T-helper 2 cell treated with Interferon-gamma antibody and Interleukin-4, amounts not matched to agents 5 μg/mL and 100 μg/mL, for 36 hours (primary cell): ENCODE data around the gene NTNG2.

ENCODE experiments used
- DNase-seq: peaks from one replicate; pipeline ENCODE4 v3.0.0; 2021; ENCODE audit warnings: low spot score
- H3K27ac Mint-ChIP-seq: one replicate; pipeline ENCODE4 v1.8.0; 2021; ENCODE audit warnings: mild to moderate bottlenecking, mixed read lengths
- H3K27me3 Mint-ChIP-seq: one replicate; pipeline ENCODE4 v1.8.0; 2021; ENCODE audit warnings: low read depth, mixed read lengths
- H3K36me3 Mint-ChIP-seq: one replicate; pipeline ENCODE4 v1.8.0; 2021; ENCODE audit warnings: low read depth, mixed read lengths
- H3K4me1 Mint-ChIP-seq: one replicate; pipeline ENCODE4 v1.8.0; 2021; ENCODE audit warnings: low read depth, mixed read lengths
- H3K4me3 Mint-ChIP-seq: one replicate; pipeline ENCODE4 v1.8.0; 2022; ENCODE audit warnings: mild to moderate bottlenecking, moderate library complexity, mixed read lengths
- H3K9me3 Mint-ChIP-seq: one replicate; pipeline ENCODE4 v1.8.0; 2021; ENCODE audit warnings: mixed read lengths

Gene NTNG2

DNA sequence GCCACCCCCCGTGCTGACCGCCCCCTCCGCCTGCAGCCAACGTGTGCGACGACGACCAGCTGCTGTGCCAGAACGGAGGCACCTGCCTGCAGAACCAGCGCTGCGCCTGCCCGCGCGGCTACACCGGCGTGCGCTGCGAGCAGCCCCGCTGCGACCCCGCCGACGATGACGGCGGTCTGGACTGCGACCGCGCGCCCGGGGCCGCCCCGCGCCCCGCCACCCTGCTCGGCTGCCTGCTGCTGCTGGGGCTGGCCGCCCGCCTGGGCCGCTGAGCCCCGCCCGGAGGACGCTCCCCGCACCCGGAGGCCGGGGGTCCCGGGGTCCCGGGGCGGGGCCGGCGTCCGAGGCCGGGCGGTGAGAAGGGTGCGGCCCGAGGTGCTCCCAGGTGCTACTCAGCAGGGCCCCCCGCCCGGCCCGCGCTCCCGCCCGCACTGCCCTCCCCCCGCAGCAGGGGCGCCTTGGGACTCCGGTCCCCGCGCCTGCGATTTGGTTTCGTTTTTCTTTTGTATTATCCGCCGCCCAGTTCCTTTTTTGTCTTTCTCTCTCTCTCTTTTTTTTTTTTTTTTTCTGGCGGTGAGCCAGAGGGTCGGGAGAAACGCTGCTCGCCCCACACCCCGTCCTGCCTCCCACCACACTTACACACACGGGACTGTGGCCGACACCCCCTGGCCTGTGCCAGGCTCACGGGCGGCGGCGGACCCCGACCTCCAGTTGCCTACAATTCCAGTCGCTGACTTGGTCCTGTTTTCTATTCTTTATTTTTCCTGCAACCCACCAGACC, 80.2 kb downstream of the NTNG2 start:
- Mint-ChIP-seq H3K27ac (peak overlapping the region; percentile 78), H3K36me3 (no peaks in the 10 kb centered on the region), H3K4me3 (peak overlapping the region; percentile 95), H3K9me3 (no peaks in the 10 kb centered on the region), H3K4me1 (peaks cover 6% of the 10 kb centered on the region), H3K27me3 (peaks cover 35% of the 10 kb centered on the region)
- DNase-seq: peak; percentile 14

DNA sequence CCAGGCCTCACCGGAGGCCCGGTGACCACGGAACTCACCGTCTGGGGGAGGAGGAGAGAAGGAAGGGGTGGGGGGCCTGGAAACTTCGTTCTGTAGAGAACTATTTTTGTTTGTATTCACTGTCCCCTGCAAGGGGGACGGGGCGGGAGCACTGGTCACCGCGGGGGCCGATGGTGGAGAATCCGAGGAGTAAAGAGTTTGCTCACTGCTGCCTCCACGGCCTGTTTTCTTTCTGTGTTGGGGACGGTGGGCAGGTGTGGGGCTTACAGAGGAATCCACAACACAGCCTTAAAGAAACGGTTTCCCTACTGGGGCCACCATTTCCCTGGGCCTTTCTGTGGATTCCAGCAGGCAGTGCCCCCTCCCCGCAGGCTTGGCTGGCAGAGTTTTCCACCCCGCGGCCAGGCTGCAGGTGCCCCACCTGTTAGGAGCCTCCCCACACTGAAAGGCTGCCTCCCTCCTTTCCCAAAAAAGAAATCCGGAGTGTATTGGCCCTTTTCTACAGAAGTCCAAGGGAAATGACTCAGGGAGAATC, 80.8 kb downstream of the NTNG2 start:
- no peaks in the 10 kb centered on the region for H3K36me3 Mint-ChIP-seq
- H3K27me3 Mint-ChIP-seq: peaks cover 38% of the 10 kb centered on the region
- H3K4me3 Mint-ChIP-seq: peak overlapping the region; percentile 95
- no peak for DNase-seq
- H3K27ac Mint-ChIP-seq: peak overlapping the region; percentile 78
- H3K4me1 Mint-ChIP-seq: peaks cover 6% of the 10 kb centered on the region
- no peaks in the 10 kb centered on the region for H3K9me3 Mint-ChIP-seq

DNA sequence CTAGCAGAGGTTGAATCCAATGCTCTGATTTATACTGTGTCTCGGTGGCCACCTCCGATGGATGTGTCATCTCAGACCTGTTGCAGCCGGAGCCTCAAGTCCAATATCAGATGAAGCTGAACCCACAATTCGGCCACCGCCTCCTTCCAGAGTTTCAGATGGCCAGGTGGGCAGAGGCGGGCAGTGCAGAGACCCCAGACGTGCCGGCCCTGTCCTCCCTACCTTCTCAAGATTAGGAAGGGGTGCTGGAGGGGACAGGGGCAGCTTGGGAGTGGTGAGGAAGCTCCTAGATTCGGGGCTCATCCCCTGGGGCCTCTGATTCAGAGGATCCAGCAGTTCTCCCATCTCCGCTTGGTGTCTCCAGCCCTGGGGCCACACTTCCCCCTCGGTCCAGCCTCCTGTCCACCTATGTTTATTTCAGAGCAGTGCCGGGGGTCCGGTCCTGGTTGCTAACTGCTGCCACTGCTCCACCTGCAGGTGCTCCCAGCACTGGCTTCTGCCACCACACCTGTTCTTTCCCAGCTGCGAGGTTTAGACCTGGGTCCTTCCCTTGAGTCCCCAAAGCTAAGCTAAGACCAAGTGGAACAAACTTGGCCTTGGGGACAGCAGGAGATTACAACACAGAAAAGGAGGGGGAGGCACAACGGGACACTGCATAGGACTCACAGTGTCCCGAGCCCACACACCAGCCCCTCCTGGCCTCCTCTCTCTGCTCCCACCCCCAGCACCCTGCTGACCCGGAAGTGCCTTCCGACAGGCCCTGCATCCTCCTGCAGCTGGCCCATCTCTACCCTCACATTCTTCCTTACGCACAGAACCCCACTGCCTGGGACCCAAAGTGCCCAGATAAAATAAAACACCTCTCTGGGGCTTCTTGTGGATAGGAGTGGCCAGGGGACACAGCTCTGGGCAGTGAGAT, 81.6 kb downstream of the NTNG2 start:
- peak overlapping the region; percentile 95 for H3K4me3 Mint-ChIP-seq
- H3K9me3 Mint-ChIP-seq: no peaks in the 10 kb centered on the region
- no peak for DNase-seq
- H3K4me1 Mint-ChIP-seq: peaks cover 6% of the 10 kb centered on the region
- no peak overlapping the region for H3K27ac Mint-ChIP-seq
- H3K27me3 Mint-ChIP-seq: peaks cover 39% of the 10 kb centered on the region
- no peaks in the 10 kb centered on the region for H3K36me3 Mint-ChIP-seq

DNA sequence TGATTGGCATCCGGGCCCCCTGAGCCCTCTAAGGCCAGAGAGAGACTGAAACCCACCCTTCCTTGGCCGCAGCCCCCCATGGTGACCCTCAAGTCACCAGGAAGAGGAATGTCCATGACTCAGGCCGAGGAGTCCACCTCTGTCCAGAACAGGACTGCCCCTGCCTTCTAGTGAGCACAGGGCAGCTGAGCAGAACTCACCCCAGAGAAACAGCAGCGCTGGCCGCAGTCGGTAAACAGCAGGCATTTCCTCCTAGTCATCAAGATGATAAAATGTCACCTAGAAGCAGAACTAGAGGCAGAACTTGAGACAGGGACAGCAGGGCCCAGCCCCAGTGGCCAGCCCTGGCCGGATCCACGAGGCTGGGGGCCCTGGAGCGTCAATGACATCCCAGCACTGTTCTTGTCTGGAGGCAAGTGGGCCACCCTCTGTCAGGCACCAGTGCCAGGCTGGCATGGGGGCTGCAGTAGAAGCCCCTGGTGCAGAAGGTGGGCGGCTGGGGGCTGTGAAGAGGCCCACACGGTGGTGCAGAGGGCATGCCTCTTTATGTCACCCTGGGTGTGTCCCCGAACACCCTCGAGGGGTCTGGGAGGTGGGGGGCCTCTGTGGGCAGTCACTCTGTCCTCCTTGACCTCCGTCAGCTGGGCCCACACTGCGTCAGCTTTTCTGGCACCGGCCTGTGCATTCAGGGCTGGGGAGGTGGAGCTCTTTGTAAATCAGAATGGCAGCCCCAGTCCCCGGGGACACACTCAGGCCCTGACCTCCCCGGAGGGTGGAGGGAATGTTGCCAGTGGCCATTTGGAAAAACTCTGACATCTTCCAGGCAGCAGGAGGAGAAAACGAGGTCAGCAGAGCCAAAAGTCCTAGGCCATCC, 83.0 kb downstream of the NTNG2 start:
- Mint-ChIP-seq H3K9me3 (no peaks in the 10 kb centered on the region), H3K36me3 (no peaks in the 10 kb centered on the region), H3K27me3 (peaks cover 33% of the 10 kb centered on the region), H3K4me1 (peaks cover 6% of the 10 kb centered on the region), H3K27ac (no peak overlapping the region), H3K4me3 (peak overlapping the region; percentile 24)
- DNase-seq: no peak

DNA sequence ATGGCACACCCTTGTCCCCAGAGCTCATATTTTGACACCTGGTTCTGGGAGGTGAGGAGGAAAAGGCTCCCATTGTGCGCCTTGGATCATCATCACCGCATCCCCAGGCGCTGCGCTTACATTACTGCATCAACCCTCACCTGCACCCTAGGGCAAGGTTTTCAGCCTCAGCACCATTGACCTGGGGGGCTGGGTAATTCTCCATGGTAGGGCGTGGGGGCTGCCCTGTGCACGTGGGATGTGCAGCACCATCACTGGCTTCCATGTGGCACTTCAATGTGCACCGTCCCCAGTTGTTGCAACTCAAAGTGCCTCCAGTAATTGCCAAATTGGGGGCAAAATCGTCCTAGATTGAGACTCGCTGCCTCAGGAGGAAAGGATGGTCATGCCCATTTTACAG, 83.6 kb downstream of the NTNG2 start:
- peaks cover 6% of the 10 kb centered on the region for H3K4me1 Mint-ChIP-seq
- no peaks in the 10 kb centered on the region for H3K36me3 Mint-ChIP-seq
- DNase-seq: no peak
- no peak overlapping the region for H3K4me3 Mint-ChIP-seq
- H3K9me3 Mint-ChIP-seq: no peaks in the 10 kb centered on the region
- no peak overlapping the region for H3K27ac Mint-ChIP-seq
- peaks cover 33% of the 10 kb centered on the region for H3K27me3 Mint-ChIP-seq

DNA sequence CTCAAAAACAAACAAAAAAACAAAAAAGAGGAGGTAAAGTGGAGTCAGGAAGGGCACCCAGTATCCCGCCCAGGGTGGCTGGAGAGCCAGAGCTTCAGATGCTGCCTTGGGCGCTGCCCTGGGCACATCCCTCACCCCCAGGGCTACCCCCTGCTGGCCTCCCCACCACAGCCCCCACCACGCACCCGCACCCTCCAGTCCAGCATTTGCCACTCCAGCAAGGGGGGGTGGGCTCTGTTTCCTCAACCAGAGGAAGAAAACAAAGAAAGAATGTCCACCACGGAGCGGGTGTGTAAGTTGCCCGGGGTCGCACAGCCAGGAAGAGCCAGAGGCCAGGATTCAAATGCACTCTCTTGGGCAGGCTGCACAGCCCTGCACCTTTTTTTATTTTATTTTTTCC, 86.1 kb downstream of the NTNG2 start:
- Mint-ChIP-seq H3K27ac (no peak overlapping the region), H3K9me3 (no peaks in the 10 kb centered on the region), H3K4me3 (no peak overlapping the region), H3K36me3 (no peaks in the 10 kb centered on the region), H3K4me1 (no peaks in the 10 kb centered on the region), H3K27me3 (peaks cover 33% of the 10 kb centered on the region)
- no peak for DNase-seq

DNA sequence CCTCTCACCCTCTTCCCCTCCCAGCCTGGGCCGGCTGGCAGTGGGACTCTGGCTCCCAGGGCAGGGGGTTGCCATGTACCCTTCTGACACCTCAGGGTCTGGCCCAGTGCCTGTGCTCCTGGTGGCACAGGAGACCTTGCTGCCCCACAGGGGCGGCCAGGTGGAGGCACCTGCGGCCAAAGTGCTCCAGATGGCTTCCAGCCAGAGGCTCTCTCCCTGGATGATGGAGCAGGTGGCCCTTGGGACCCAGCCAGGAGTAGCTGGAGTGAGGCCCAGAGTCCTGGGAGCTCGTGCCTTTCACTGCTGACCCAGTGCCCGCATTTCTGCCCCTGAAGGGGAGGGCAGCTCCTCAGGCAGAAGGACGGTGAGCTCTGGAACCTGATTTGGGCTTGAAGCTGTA, 87.3 kb downstream of the NTNG2 start:
- H3K27ac Mint-ChIP-seq: no peak overlapping the region
- DNase-seq: no peak
- no peaks in the 10 kb centered on the region for H3K9me3 Mint-ChIP-seq
- H3K36me3 Mint-ChIP-seq: no peaks in the 10 kb centered on the region
- peaks cover 26% of the 10 kb centered on the region for H3K27me3 Mint-ChIP-seq
- no peak overlapping the region for H3K4me3 Mint-ChIP-seq
- H3K4me1 Mint-ChIP-seq: no peaks in the 10 kb centered on the region

DNA sequence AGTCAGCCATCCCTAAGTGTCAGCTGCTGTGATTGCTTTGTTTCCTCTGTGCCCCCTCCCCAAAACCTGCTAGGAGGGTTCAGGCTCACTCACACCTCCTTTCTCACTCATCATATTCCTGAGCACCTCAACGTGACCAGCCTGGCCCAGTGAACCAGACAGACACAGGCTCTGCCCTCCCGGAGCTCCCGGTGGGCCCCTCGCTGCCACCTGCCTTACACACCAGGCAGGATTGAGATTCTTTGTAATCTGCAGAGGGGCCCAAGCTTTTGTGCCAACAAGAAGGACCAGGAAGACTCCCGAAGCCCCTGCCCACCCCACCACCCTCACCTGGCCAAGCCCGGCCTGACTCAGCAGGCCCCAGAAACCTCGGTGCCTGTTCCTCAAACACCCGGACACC, 87.8 kb downstream of the NTNG2 start:
- Mint-ChIP-seq H3K27me3 (peaks cover 20% of the 10 kb centered on the region), H3K9me3 (no peaks in the 10 kb centered on the region), H3K4me3 (no peak overlapping the region), H3K36me3 (no peaks in the 10 kb centered on the region), H3K4me1 (no peaks in the 10 kb centered on the region), H3K27ac (no peak overlapping the region)
- no peak for DNase-seq

DNA sequence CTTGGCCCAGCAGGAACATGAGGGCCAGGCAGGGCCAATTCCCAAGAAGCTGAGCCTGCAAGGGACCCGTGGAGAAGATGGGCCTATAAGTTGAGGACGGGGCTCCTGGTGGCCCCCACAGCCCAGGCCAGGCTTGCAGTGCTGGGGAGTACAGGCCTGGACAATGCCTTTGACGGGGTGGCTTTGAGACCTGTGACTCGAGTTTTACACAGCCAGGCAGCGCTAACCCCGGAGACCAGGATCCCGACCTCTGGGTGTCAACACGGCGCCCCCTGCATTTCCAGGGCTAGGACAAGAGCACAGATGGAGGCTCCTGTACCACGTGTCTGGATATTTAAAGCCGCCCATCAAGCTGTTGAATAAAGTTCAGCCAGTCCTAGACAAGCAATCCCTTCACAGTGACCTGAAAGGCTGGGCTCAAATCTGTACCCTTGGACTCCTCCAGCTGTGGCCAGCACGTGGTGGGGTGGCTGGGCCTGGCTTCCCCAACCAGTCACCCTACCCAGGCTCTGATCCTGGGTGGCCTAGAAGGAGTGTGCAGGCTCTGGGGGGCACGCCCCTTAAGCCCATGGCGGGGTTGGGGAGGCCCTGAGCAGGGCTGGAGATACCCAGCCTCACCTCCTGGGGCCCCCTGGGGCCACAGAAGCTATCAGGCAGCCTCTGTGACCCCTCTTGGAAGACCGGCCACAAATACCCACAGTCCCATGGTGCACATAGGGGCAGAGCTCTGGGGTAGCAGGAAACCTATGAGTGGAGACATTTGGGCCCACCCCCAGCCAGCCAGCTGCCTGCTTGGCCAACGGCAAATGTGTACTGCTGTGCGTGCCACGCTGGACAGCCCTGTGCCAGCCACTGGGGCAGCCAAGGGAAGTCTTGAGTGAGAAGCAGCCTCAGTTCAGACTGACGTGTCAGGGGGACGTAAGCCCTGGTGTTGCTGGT, 88.7 kb downstream of the NTNG2 start:
- Mint-ChIP-seq H3K4me3 (no peak overlapping the region), H3K27me3 (peaks cover 18% of the 10 kb centered on the region), H3K4me1 (no peaks in the 10 kb centered on the region), H3K36me3 (no peaks in the 10 kb centered on the region), H3K27ac (no peak overlapping the region), H3K9me3 (no peaks in the 10 kb centered on the region)
- no peak for DNase-seq

DNA sequence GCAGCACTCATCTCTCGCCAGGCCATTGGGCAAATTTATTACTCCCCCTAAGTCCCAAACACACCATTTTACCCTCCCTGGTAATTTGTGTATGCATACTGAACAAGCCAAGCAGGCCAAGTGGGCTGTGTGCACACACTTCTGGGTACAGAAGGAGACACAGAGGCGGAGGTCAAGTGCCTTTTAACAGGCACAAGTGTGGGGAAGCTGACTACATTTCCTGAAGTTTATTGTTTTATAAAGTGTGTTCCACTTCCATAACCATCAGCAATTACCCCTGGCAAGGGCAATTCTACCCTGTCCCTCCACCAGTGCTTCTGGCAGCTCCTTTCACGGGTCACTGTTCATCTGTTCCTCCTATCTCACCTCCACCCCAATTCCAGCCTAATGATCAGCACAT, 99.0 kb downstream of the NTNG2 start:
- Mint-ChIP-seq H3K36me3 (peaks cover 21% of the 10 kb centered on the region), H3K9me3 (no peaks in the 10 kb centered on the region), H3K4me1 (peaks cover 7% of the 10 kb centered on the region), H3K27ac (no peak overlapping the region), H3K4me3 (no peak overlapping the region), H3K27me3 (no peaks in the 10 kb centered on the region)
- no peak for DNase-seq

DNA sequence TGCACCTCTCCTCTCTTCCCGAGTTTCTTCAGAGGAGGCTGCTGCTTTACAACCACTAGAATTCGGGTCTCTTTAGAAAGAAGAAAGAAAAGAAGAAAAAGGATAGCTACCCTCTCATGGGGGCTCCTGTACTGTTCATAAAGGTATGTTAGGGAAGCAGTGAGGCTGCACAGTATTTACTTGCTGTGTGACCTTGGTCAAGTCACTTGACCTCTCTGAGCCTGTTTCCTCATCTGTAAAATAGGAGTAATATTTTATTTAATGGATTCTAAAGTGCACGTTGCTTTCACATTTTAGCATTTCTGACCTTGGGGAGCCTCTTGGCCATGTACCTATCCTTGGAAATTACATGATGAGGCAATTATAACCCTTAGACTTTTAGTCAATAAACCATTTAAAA, 104.2 kb downstream of the NTNG2 start:
- Mint-ChIP-seq H3K4me1 (peaks cover 7% of the 10 kb centered on the region), H3K4me3 (no peak overlapping the region), H3K36me3 (peaks cover 51% of the 10 kb centered on the region), H3K27ac (no peak overlapping the region), H3K27me3 (no peaks in the 10 kb centered on the region), H3K9me3 (no peaks in the 10 kb centered on the region)
- DNase-seq: no peak

DNA sequence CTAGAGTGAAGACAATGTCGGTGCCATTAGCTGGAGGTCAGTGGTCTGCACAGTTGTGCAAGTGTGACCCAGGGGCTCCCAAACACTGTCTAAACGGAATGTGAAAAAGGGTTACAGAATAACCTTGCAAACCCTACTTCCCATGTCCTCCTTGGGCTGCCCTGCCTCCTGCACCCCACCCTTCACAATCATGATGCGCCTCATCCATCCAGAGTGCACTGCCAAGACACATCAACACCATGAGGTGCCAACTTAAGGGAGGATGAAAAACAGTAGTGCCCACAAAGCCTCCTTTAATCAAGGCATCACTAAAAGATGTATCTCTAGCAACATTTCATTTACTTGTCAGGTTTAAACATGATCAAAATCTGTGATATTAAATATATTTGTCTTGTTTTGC, 105.8 kb downstream of the NTNG2 start:
- Mint-ChIP-seq H3K27me3 (no peaks in the 10 kb centered on the region), H3K36me3 (peaks cover 57% of the 10 kb centered on the region), H3K9me3 (no peaks in the 10 kb centered on the region), H3K4me3 (no peak overlapping the region), H3K4me1 (peaks cover 7% of the 10 kb centered on the region), H3K27ac (no peak overlapping the region)
- DNase-seq: no peak
